Stomach (tissue), 4 donors: ENCODE measurements around the gene BMPR1B.

Experiments used
- CTCF ChIP-seq, 7 experiments: fragments of 450-650 bp in 4 of 7; fragments of 200-600 bp in 3 of 7; sonication (generic) in 3 of 7; IDR thresholded peaks; one replicate each; pipeline ENCODE4 v1.5.1; 2016 to 2019; ENCODE audit warnings: antibody characterized with exemption in 7 of 7, control low read depth in 2 of 7, mild to moderate bottlenecking in 1 of 7
- EP300 ChIP-seq: sonication (generic); formaldehyde crosslinking; IDR thresholded peaks from one replicate; pipeline ENCODE4 v1.6.1; 2017; ENCODE audit warnings: antibody characterized with exemption
- POLR2A ChIP-seq, 4 donors: fragments of 450-650 bp; IDR thresholded peaks; one replicate each; pipeline ENCODE4 v1.6.1; 2016; ENCODE audit warnings: antibody characterized with exemption in 4 of 4, control low read depth in 2 of 4, mild to moderate bottlenecking in 1 of 4, moderate library complexity in 1 of 4

- TF ChIP-seq EP300 (no peak), CTCF (IDR thresholded peaks at IDR 0.05) (no peak), POLR2A (IDR thresholded peaks at IDR 0.05) (no peak)
Measured at GRCh38 chr4:94925764-94926347, 168.1 kb downstream of the BMPR1B start.
